Vagina (tissue), 2 donors: ENCODE results near the gene PCBP3.

Source experiments
- CTCF ChIP-seq, 3 experiments: fragments of 450-650 bp in 2 of 3; fragments of 200-600 bp in 1 of 3; sonication (generic) in 1 of 3; IDR thresholded peaks; one replicate each; pipeline ENCODE4 v1.5.1; 2017 to 2019; ENCODE audit warnings: antibody characterized with exemption in 3 of 3, mild to moderate bottlenecking in 2 of 3, moderate library complexity in 2 of 3
- POLR2A ChIP-seq, 2 donors: fragments of 450-650 bp; IDR thresholded peaks; one replicate each; pipeline ENCODE4 v1.6.1; 2017; ENCODE audit warnings: antibody characterized with exemption in 2 of 2, mild to moderate bottlenecking in 2 of 2, moderate library complexity in 2 of 2
- POLR2AphosphoS5 ChIP-seq, 2 donors: sonication (generic); formaldehyde crosslinking; IDR thresholded peaks; one replicate each; pipeline ENCODE4 v1.9.0; 2017; ENCODE audit warnings: antibody characterized with exemption in 2 of 2, mild to moderate bottlenecking in 2 of 2, low read depth in 1 of 2; ENCODE audit not compliant: insufficient read depth in 1 of 2

- TF ChIP-seq POLR2AphosphoS5 (IDR thresholded peaks at IDR 0.05; ENCODE audit: insufficient read depth in 1 of 2, low read depth in 1 of 2) (no peak), CTCF (IDR thresholded peaks at IDR 0.05) (no peak), POLR2A (IDR thresholded peaks at IDR 0.05) (no peak)
Observed at GRCh38 chr21:45739218-45740087, 95.9 kb downstream of the PCBP3 start.
